HepG2 (cell line): ENCODE results near the gene SRRM4. TPM values are rescaled to one million over a fixed set of nuclear protein-coding genes. Genes with fewer than 3 reads are reported as not detected.

Experiments used
- ATAC-seq: fragments of 200-7000 bp; cut with Tn5 transposase; 3 replicates; pipeline ENCODE4 v1.9.1; 2020; ENCODE audit warnings: mild to moderate bottlenecking, moderate library complexity
- BruUV-seq: library from RNA; stranded (reverse); fragments of 400-500 nt; replicated peaks from 2 replicates; lab custom pipeline; 2021; lab: Mats Ljungman, UMichigan
- CTCF ChIA-PET: fragments of 300-600 bp; formaldehyde crosslinking; extraction: SDS; loops from one replicate; lab custom pipeline; 2021; ENCODE audit warnings: low total read pairs, inconsistent platforms, low intra/inter-chr PET ratio; lab: Yijun Ruan, JAX
- POLR2A ChIA-PET: fragments of 350-600 bp; sonication (Branson Sonifier 250); formaldehyde crosslinking; loops from one replicate; lab custom pipeline; 2020; ENCODE audit warnings: antibody characterized with exemption, inconsistent platforms; lab: Yijun Ruan, JAX
- DNase-seq: peaks from one replicate; pipeline ENCODE4 v3.0.0-alpha.2; 2015; ENCODE audit warnings: low spot score
- FAIRE-seq: peaks from 3 replicates; lab custom pipeline; 2011; peaks lifted over from hg19 to GRCh38; lab: Jason Lieb, UNC
- H2AFZ ChIP-seq: one replicate; pipeline ENCODE4 v1.6.1; 2011; ENCODE audit warnings: low read length, inconsistent platforms
- H3K27ac ChIP-seq: fragments of 300-600 bp; 3 replicates; pipeline ENCODE4 v1.8.0; 2011; ENCODE audit warnings: mixed run types, mild to moderate bottlenecking, mixed read lengths, low read length, inconsistent platforms; ENCODE audit not compliant: insufficient read depth; ENCODE audit errors: extremely low read length
- H3K27me3 ChIP-seq, 2 experiments: fragments of 200-600 bp in 1 of 2; 2 replicates in 1 of 2; 3 replicates in 1 of 2; pipeline versions ENCODE4 v1.6.0 to v1.8.0; 2011; ENCODE audit warnings: low read length in 2 of 2, mild to moderate bottlenecking in 2 of 2, moderate library complexity in 2 of 2, inconsistent platforms in 1 of 2; ENCODE audit not compliant: insufficient read depth in 2 of 2, control insufficient read depth in 1 of 2
- H3K36me3 ChIP-seq, 2 experiments: fragments of 200-600 bp in 1 of 2; replicated peaks in 1 of 2; 2 replicates in 1 of 2; 3 replicates in 1 of 2; pipeline versions ENCODE4 v1.5.1 to v1.8.0; 2011; ENCODE audit warnings: low read length in 2 of 2, inconsistent platforms in 1 of 2; ENCODE audit not compliant: insufficient read depth in 2 of 2, control insufficient read depth in 1 of 2
- H3K4me1 ChIP-seq: 2 replicates; pipeline ENCODE4 v1.5.1; 2012; ENCODE audit warnings: low read length, inconsistent platforms; ENCODE audit not compliant: insufficient read depth
- H3K4me2 ChIP-seq: 2 replicates; pipeline ENCODE4 v1.6.0; 2011; ENCODE audit warnings: low read depth, low read length, inconsistent platforms
- H3K4me3 ChIP-seq, 3 experiments: fragments of 200-600 bp in 1 of 3; sonication (generic), shearing (Covaris generic) in 1 of 3; replicated peaks in 1 of 3; 2 replicates each; pipeline ENCODE4 v1.5.1; 2011 to 2016; ENCODE audit warnings: low read length in 3 of 3, inconsistent platforms in 2 of 3, low read depth in 2 of 3, mild to moderate bottlenecking in 2 of 3, control low read depth in 1 of 3, mixed read lengths in 1 of 3; ENCODE audit not compliant: insufficient read depth in 1 of 3
- H3K79me2 ChIP-seq: one replicate; pipeline ENCODE4 v1.6.1; 2011; ENCODE audit warnings: low read length, inconsistent platforms; ENCODE audit not compliant: insufficient read depth
- H3K9ac ChIP-seq: 2 replicates; pipeline ENCODE4 v1.6.0; 2011; ENCODE audit warnings: mild to moderate bottlenecking, low read depth, low read length, inconsistent platforms; ENCODE audit not compliant: insufficient read depth
- H3K9me3 ChIP-seq: 2 replicates; pipeline ENCODE4 v1.5.1; 2012; ENCODE audit warnings: mild to moderate bottlenecking, low read length
- H4K20me1 ChIP-seq: 2 replicates; pipeline ENCODE4 v1.6.0; 2011; ENCODE audit warnings: inconsistent platforms, mild to moderate bottlenecking, low read length, moderate library complexity; ENCODE audit not compliant: insufficient read depth
- DNMT3B ChIP-seq: conservative IDR thresholded peaks from 2 replicates; pipeline ENCODE4 v1.6.1; 2016; ENCODE audit warnings: missing biosample characterization, control low read depth
- NFE2L2 ChIP-seq: fragments of 150-350 bp; IDR thresholded peaks from 2 replicates; pipeline ENCODE4 v1.6.1; 2014; ENCODE audit warnings: low read length
- ZNF580 ChIP-seq: IDR thresholded peaks from 2 replicates; pipeline ENCODE4 v1.6.1; 2016; ENCODE audit warnings: low read depth, borderline replicate concordance
- ZNF749 ChIP-seq: sonication (generic); formaldehyde crosslinking; IDR thresholded peaks from 2 replicates; pipeline ENCODE4 v1.8.0; 2022; ENCODE audit warnings: mild to moderate bottlenecking, missing genetic modification reagents, moderate library complexity, borderline replicate concordance
- WGBS: methylation state at CpG from one replicate; pipeline ENCODE4 v1.1.6; 2017; ENCODE audit warnings: low lambda C conversion rate; 5-methylcytosine and 5-hydroxymethylcytosine counted together
- in situ Hi-C: cut with HindIII; loops from 2 replicates; pipeline ENCODE4 v1.10.0; 2017; ENCODE audit warnings: low pct_unique_long_range_greater_than_20kb; ENCODE audit not compliant: extremely low pct_ligation_motif_present
- intact Hi-C: fragments of 100-400 bp; cut with micrococcal nuclease; formaldehyde crosslinking; loops from one replicate; pipeline ENCODE4 v1.10.0; 2022; ENCODE audit not compliant: unreplicated experiment
- polyA plus RNA-seq, 8 experiments: library from polyadenylated mRNA; depleted of rRNA in 3 of 8; stranded (reverse) in 7 of 8; unstranded in 1 of 8; fragments of >200 nt; fragmentation: Illumina TruSeq in 4 of 8; extraction: Trizol in 4 of 8; gene quantifications; 2 replicates each; pipeline versions ENCODE4 v1.2.1 to v1.2.3, GENCODE V29; 2011 to 2016; ENCODE audit warnings: low read depth in 4 of 8, missing spikeins in 1 of 8, mixed read lengths in 1 of 8; ENCODE audit not compliant: insufficient read depth in 1 of 8
- total RNA-seq, 5 experiments: library from RNA; depleted of rRNA; stranded (reverse); fragments of >200 nt; fragmentation: Illumina TruSeq; extraction: Trizol; gene quantifications; 2 replicates each; pipeline ENCODE4 v1.2.3, GENCODE V29; 2016; ENCODE audit warnings: low read depth in 1 of 5

SRRM4 gene
- total and polyA plus RNA-seq, 2 of the 13 experiments (the other 11 are each of a cell fraction or from before 2014, with no cell fraction given), result not detected

GRCh38 chr12:119180380-119181040 lies 199.2 kb downstream of the SRRM4 start:
- H3K27ac ChIP-seq, result no peak overlapping the region
- BruUV-seq, result no TSS peak
- no peak overlapping the region for H3K9ac ChIP-seq
- no peaks in the 10 kb centered on the region for H3K36me3 ChIP-seq
- ChIA-PET POLR2A (no interaction called here), CTCF (no interaction called here)
- FAIRE-seq (no peak), ATAC-seq (no peak), DNase-seq (no peak)
- H3K9me3 ChIP-seq, result no peaks in the 10 kb centered on the region
- peaks cover 0 to 17% of the 10 kb centered on the region in 2 experiments; a peak in 3 of 5 replicates for H3K27me3 ChIP-seq
- 48% methylated on average over 7 of the region's 7 CpGs for WGBS
- TF ChIP-seq DNMT3B (CRISPR knock-in tag) (no peak), NFE2L2 (peak; percentile 44; the same call in 1 of the 2 replicates), ZNF580 (CRISPR knock-in tag) (no peak)
- peaks cover 17% of the 10 kb centered on the region; the same call in 1 of the 2 replicates for H3K4me1 ChIP-seq
- H3K4me3 ChIP-seq, result no peak overlapping the region
- in situ Hi-C loops, result no loop called here
- H4K20me1 ChIP-seq, result no peaks in the 10 kb centered on the region
- intact Hi-C loops, result no loop called here
- no peaks in the 10 kb centered on the region for H3K79me2 ChIP-seq
- no peak overlapping the region for H2AFZ ChIP-seq
- H3K4me2 ChIP-seq, result no peak overlapping the region

GRCh38 chr12:119181202-119181601 lies 199.9 kb downstream of the SRRM4 start:
- H4K20me1 ChIP-seq, result no peaks in the 10 kb centered on the region
- no peak for TF ChIP-seq ZNF749 (CRISPR knock-in tag)
- in situ Hi-C loops (no loop called here), intact Hi-C loops (no loop called here)
- no peak overlapping the region for H3K9ac ChIP-seq
- ATAC-seq (no peak), DNase-seq (no peak), FAIRE-seq (no peak)
- H3K36me3 ChIP-seq, result no peaks in the 10 kb centered on the region
- H3K27ac ChIP-seq, result no peak overlapping the region
- H3K4me2 ChIP-seq, result no peak overlapping the region
- WGBS, result 80% methylated on average over 2 of the region's 2 CpGs
- POLR2A ChIA-PET, result no interaction called here
- peaks cover 17% of the 10 kb centered on the region; the same call in 1 of the 2 replicates for H3K4me1 ChIP-seq
- CTCF ChIA-PET, result no interaction called here
- peaks cover 0 to 17% of the 10 kb centered on the region in 2 experiments; a peak in 3 of 5 replicates for H3K27me3 ChIP-seq
- no peaks in the 10 kb centered on the region for H3K9me3 ChIP-seq
- H3K4me3 ChIP-seq, result no peak overlapping the region
- no TSS peak for BruUV-seq
- H3K79me2 ChIP-seq, result no peaks in the 10 kb centered on the region
- H2AFZ ChIP-seq, result no peak overlapping the region
